ENCODE measurements around the gene SIPA1L3. TPM values are rescaled to one million over a fixed set of nuclear protein-coding genes. Genes with fewer than 3 reads are reported as not detected.

The SIPA1L3 gene
- total RNA-seq, 1 experiment from 2014 or later, result 125 TPM

GRCh38 chr19:37982655-37983054 lies 75.6 kb downstream of the SIPA1L3 start:
- no peaks in the 10 kb centered on the region; the same call in 1 of the 2 replicates for H3K36me3 ChIP-seq (ENCODE audit: control insufficient read depth, insufficient read depth, low read length)
- Mint-ChIP-seq H3K36me3 (ENCODE audit: insufficient read depth, unreplicated experiment) (peaks cover 52% of the 10 kb centered on the region), H3K27me3 (ENCODE audit: insufficient read depth, unreplicated experiment) (no peaks in the 10 kb centered on the region), H3K4me3 (ENCODE audit: unreplicated experiment) (no peak overlapping the region), H3K9me3 (ENCODE audit: unreplicated experiment) (no peaks in the 10 kb centered on the region), H3K27ac (ENCODE audit: unreplicated experiment) (peak overlapping the region; percentile 91), H3K4me1 (ENCODE audit: low read depth, unreplicated experiment) (peaks cover 45% of the 10 kb centered on the region)
- intact Hi-C loops (cut with micrococcal nuclease; ENCODE audit: unreplicated experiment), result no loop called here
- CTCF ChIA-PET, result no interaction called here
- no peak for TF ChIP-seq CTCF (IDR thresholded peaks at IDR 0.05; ENCODE audit: insufficient read depth in 1 of 2, low read depth in 1 of 2, low read length in 1 of 2, severe bottlenecking in 1 of 2, unreplicated experiment in 1 of 2)
- H3K27me3 ChIP-seq (replicated peaks; ENCODE audit: control insufficient read depth, insufficient read depth, low read length), result no peaks in the 10 kb centered on the region
- DNase-seq, result no peak
- H3K4me1 ChIP-seq, result peaks cover 72% of the 10 kb centered on the region
- POLR2A ChIA-PET, result no interaction called here
- H3K9me3 ChIP-seq, result no peaks in the 10 kb centered on the region
- BruUV-seq (replicated peaks), result no TSS peak
- H3K4me3 ChIP-seq (ENCODE audit: low read depth, low read length), result no peak overlapping the region

- BruUV-seq (replicated peaks), result no TSS peak
- H3K4me1 ChIP-seq, result peaks cover 72% of the 10 kb centered on the region
- H3K36me3 Mint-ChIP-seq (ENCODE audit: insufficient read depth, unreplicated experiment), result peaks cover 52% of the 10 kb centered on the region
- no peaks in the 10 kb centered on the region; the same call in 1 of the 2 replicates for H3K36me3 ChIP-seq (ENCODE audit: control insufficient read depth, insufficient read depth, low read length)
- intact Hi-C loops (cut with micrococcal nuclease; ENCODE audit: unreplicated experiment), result no loop called here
- H3K27me3 Mint-ChIP-seq (ENCODE audit: insufficient read depth, unreplicated experiment), result no peaks in the 10 kb centered on the region
- ChIA-PET POLR2A (no interaction called here), CTCF (no interaction called here)
- no peaks in the 10 kb centered on the region for H3K9me3 Mint-ChIP-seq (ENCODE audit: unreplicated experiment)
- no peak for TF ChIP-seq CTCF (IDR thresholded peaks at IDR 0.05; ENCODE audit: insufficient read depth in 1 of 2, low read depth in 1 of 2, low read length in 1 of 2, severe bottlenecking in 1 of 2, unreplicated experiment in 1 of 2)
- H3K4me1 Mint-ChIP-seq (ENCODE audit: low read depth, unreplicated experiment), result peaks cover 50% of the 10 kb centered on the region
- no peak overlapping the region for H3K4me3 ChIP-seq (ENCODE audit: low read depth, low read length)
- no peaks in the 10 kb centered on the region for H3K27me3 ChIP-seq (replicated peaks; ENCODE audit: control insufficient read depth, insufficient read depth, low read length)
- no peak overlapping the region for H3K4me3 Mint-ChIP-seq (ENCODE audit: unreplicated experiment)
- H3K27ac Mint-ChIP-seq (ENCODE audit: unreplicated experiment), result peak overlapping the region; percentile 84
- no peak for DNase-seq
- no peaks in the 10 kb centered on the region for H3K9me3 ChIP-seq
Observed at GRCh38 chr19:37983153-37983552, 76.1 kb downstream of the SIPA1L3 start.

- no peaks in the 10 kb centered on the region for H3K27me3 ChIP-seq (replicated peaks; ENCODE audit: control insufficient read depth, insufficient read depth, low read length)
- Mint-ChIP-seq H3K27me3 (ENCODE audit: insufficient read depth, unreplicated experiment) (no peaks in the 10 kb centered on the region), H3K9me3 (ENCODE audit: unreplicated experiment) (no peaks in the 10 kb centered on the region), H3K27ac (ENCODE audit: unreplicated experiment) (peak overlapping the region; percentile 84), H3K4me3 (ENCODE audit: unreplicated experiment) (no peak overlapping the region), H3K4me1 (ENCODE audit: low read depth, unreplicated experiment) (peaks cover 56% of the 10 kb centered on the region), H3K36me3 (ENCODE audit: insufficient read depth, unreplicated experiment) (peaks cover 58% of the 10 kb centered on the region)
- no peaks in the 10 kb centered on the region for H3K9me3 ChIP-seq
- ChIA-PET POLR2A (no interaction called here), CTCF (interaction anchor here (0.6 to 0.7 kb wide), 2 partner anchors 58 to 1924 kb away, joined by 3 to 6 read pairs; no protein-coding TSS in a partner anchor)
- intact Hi-C loops (cut with micrococcal nuclease; ENCODE audit: unreplicated experiment), result no loop called here
- no peak overlapping the region for H3K4me3 ChIP-seq (ENCODE audit: low read depth, low read length)
- no TSS peak for BruUV-seq (replicated peaks)
- peaks cover 75% of the 10 kb centered on the region for H3K4me1 ChIP-seq
- no peak for DNase-seq
- TF ChIP-seq CTCF (IDR thresholded peaks at IDR 0.05; ENCODE audit: insufficient read depth in 1 of 2, low read depth in 1 of 2, low read length in 1 of 2, severe bottlenecking in 1 of 2, unreplicated experiment in 1 of 2), result no peak
- peaks cover 2% of the 10 kb centered on the region for H3K36me3 ChIP-seq (ENCODE audit: control insufficient read depth, insufficient read depth, low read length)
Observed at GRCh38 chr19:37983916-37984315, 76.9 kb downstream of the SIPA1L3 start.
